ENCODE data around the gene POLR2I.

The POLR2I gene

DNA sequence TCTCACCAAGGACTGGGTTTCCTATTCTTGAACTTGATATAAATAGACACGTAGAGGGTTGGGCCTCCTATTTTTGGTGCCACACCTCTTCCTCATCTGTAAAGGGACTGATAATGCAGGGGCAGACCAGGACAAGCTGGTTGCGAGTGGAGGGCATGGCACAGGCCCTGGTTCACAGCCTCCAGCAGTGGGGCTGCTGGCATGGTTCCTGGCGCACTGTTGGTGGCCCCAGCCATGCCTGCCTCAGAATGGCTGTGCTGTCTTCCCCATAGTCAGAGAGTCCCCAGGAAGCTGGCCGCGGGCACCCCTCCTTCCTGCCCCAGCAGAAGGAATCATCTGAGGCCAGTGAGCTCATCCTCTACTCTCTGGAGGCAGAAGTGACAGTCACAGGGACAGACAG is 14.2 kb downstream of the POLR2I start:
- Histone ChIP-seq H3K4me2 (ENCODE audit: low read depth, low read length) (no peak overlapping the region), H3F3A (ENCODE audit: insufficient read depth, low read length) (no peaks in the 10 kb centered on the region), H2AFZ (ENCODE audit: low read length) (no peak overlapping the region), H3K36me3 (replicated peaks; ENCODE audit: insufficient read depth, low read length) (no peaks in the 10 kb centered on the region), H3K9me2 (replicated peaks; ENCODE audit: insufficient read depth, low read length) (no peaks in the 10 kb centered on the region), H3K9ac (ENCODE audit: low read length) (no peak overlapping the region), H3K4me3 (ENCODE audit: low read length) (no peak overlapping the region), H3K9me3 (replicated peaks; ENCODE audit: insufficient read depth, low read length) (no peaks in the 10 kb centered on the region), H3K27ac (ENCODE audit: low read length) (no peak overlapping the region), H3K79me2 (ENCODE audit: low read length) (no peaks in the 10 kb centered on the region), H4K20me1 (ENCODE audit: insufficient read depth, low read length) (no peaks in the 10 kb centered on the region), H3K4me1 (ENCODE audit: low read length) (no peaks in the 10 kb centered on the region), H3K27me3 (replicated peaks; ENCODE audit: insufficient read depth, low read length) (no peaks in the 10 kb centered on the region)
- no peak for TF ChIP-seq EZH2 (optimal IDR thresholded peaks at IDR 0.05; ENCODE audit: low read depth, low read length)
- TF ChIP-seq, protein P1, sequence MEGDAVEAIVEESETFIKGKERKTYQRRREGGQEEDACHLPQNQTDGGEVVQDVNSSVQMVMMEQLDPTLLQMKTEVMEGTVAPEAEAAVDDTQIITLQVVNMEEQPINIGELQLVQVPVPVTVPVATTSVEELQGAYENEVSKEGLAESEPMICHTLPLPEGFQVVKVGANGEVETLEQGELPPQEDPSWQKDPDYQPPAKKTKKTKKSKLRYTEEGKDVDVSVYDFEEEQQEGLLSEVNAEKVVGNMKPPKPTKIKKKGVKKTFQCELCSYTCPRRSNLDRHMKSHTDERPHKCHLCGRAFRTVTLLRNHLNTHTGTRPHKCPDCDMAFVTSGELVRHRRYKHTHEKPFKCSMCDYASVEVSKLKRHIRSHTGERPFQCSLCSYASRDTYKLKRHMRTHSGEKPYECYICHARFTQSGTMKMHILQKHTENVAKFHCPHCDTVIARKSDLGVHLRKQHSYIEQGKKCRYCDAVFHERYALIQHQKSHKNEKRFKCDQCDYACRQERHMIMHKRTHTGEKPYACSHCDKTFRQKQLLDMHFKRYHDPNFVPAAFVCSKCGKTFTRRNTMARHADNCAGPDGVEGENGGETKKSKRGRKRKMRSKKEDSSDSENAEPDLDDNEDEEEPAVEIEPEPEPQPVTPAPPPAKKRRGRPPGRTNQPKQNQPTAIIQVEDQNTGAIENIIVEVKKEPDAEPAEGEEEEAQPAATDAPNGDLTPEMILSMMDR (IDR thresholded peaks at IDR 0.05; ENCODE audit: low read length), result no peak
- TF ChIP-seq EZH2phosphoT487 (IDR thresholded peaks at IDR 0.05; ENCODE audit: low read length), result no peak
- no peak for DNase-seq

DNA sequence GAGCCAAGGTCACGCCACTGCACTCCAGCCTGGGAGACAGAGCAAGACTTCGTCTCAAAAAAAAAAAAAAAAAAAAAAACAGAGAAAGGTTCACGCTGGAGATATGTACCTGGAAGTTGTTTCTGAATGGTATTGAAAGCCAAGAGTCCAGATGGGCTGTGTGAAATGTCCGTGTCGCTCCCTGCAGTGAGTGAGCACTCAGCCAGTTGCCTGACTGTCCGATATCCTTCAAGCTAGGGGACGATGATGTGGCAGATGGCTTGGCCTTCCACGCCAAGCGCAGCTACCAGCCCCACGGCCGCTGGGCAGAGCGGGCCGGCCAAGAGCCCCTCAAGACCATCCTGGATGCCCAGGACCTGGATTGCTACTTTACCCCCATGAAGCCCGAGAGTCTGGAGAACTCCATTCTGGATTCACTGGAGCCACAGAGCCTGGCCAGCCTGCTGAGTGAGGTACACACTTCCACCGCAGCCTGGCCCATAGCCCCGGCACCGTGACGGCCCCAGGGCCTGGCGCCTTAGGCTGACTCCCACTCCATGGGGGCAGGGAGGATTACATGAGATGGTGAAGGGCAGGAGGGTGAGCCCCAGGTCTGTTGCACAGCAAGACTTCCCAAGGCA is 15.4 kb downstream of the POLR2I start:
- Histone ChIP-seq H3K4me2 (ENCODE audit: low read depth, low read length) (no peak overlapping the region), H4K20me1 (ENCODE audit: insufficient read depth, low read length) (no peaks in the 10 kb centered on the region), H2AFZ (ENCODE audit: low read length) (no peak overlapping the region), H3K4me1 (ENCODE audit: low read length) (no peaks in the 10 kb centered on the region), H3K36me3 (replicated peaks; ENCODE audit: insufficient read depth, low read length) (no peaks in the 10 kb centered on the region), H3K27ac (ENCODE audit: low read length) (no peak overlapping the region), H3F3A (ENCODE audit: insufficient read depth, low read length) (no peaks in the 10 kb centered on the region), H3K9me2 (replicated peaks; ENCODE audit: insufficient read depth, low read length) (no peaks in the 10 kb centered on the region), H3K4me3 (ENCODE audit: low read length) (no peak overlapping the region), H3K9ac (ENCODE audit: low read length) (no peak overlapping the region), H3K27me3 (replicated peaks; ENCODE audit: insufficient read depth, low read length) (no peaks in the 10 kb centered on the region), H3K9me3 (replicated peaks; ENCODE audit: insufficient read depth, low read length) (no peaks in the 10 kb centered on the region), H3K79me2 (ENCODE audit: low read length) (no peaks in the 10 kb centered on the region)
- TF ChIP-seq EZH2 (optimal IDR thresholded peaks at IDR 0.05; ENCODE audit: low read depth, low read length) (no peak), EZH2phosphoT487 (IDR thresholded peaks at IDR 0.05; ENCODE audit: low read length) (no peak)
- TF ChIP-seq, protein P1 (IDR thresholded peaks at IDR 0.05; ENCODE audit: low read length), result no peak
- DNase-seq, result no peak

DNA sequence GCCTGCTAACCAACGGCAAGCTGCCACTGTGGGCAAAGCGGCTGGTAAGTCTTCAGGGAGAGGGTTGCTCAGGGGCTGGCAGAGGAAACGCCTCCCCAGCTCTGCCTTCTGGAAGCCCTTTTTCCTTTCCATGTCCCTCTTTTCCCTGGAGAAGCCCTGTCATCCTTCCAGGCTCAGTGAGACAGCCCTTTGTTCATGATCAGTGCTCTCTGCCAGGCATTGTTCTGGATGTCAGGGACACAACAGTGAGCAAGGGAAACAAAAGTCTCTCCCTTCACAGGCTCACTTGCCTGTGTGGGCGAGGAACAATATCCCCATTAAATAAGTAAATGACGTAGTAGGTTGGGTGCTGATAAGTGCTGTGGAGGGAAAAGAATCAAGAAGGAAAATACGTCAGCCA is 17.6 kb downstream of the POLR2I start:
- Histone ChIP-seq H3K9me3 (replicated peaks; ENCODE audit: insufficient read depth, low read length) (no peaks in the 10 kb centered on the region), H4K20me1 (ENCODE audit: insufficient read depth, low read length) (no peaks in the 10 kb centered on the region), H3K27ac (ENCODE audit: low read length) (no peak overlapping the region), H3K4me3 (ENCODE audit: low read length) (no peak overlapping the region), H2AFZ (ENCODE audit: low read length) (no peak overlapping the region), H3K79me2 (ENCODE audit: low read length) (no peaks in the 10 kb centered on the region), H3F3A (ENCODE audit: insufficient read depth, low read length) (no peaks in the 10 kb centered on the region), H3K27me3 (replicated peaks; ENCODE audit: insufficient read depth, low read length) (no peaks in the 10 kb centered on the region), H3K4me1 (ENCODE audit: low read length) (no peaks in the 10 kb centered on the region), H3K9me2 (replicated peaks; ENCODE audit: insufficient read depth, low read length) (no peaks in the 10 kb centered on the region), H3K36me3 (replicated peaks; ENCODE audit: insufficient read depth, low read length) (no peaks in the 10 kb centered on the region), H3K9ac (ENCODE audit: low read length) (no peak overlapping the region), H3K4me2 (ENCODE audit: low read depth, low read length) (no peak overlapping the region)
- TF ChIP-seq, protein P1 (IDR thresholded peaks at IDR 0.05; ENCODE audit: low read length), result no peak
- no peak for TF ChIP-seq EZH2phosphoT487 (IDR thresholded peaks at IDR 0.05; ENCODE audit: low read length)
- DNase-seq, result no peak
